Hematopoietic multipotent progenitor cell treated with erythropoietin and hydrocortisone succinate and interleukin-3 and kit ligand, for 4 days (in vitro differentiated cells): ENCODE data around the gene BTBD19.
"Not testable (repeated sequence)": the region's sequence is repeated elsewhere in the genome, so short reads cannot be mapped to it uniquely, and the experiment has no call there.

Experiments
- DNase-seq: peaks from one replicate; pipeline ENCODE4 v3.0.0-alpha.2; 2015

Gene BTBD19

GRCh38 chr1:44808063-44808937, at the start of gene BTBD19:
BTBD19 (plus strand) TSS chr1:44808523; CDS start chr1:44808821, 298 bp downstream.
- peak; percentile 85 for DNase-seq

GRCh38 chr1:44759077-44759476, 49.2 kb upstream of the BTBD19 start:
- no peak for DNase-seq

GRCh38 chr1:44760876-44761275, 47.4 kb upstream of the BTBD19 start:
- DNase-seq = no peak

- DNase-seq = not testable (repeated sequence)
Observed at GRCh38 chr1:44766421-44766820, 41.9 kb upstream of the BTBD19 start.

- DNase-seq = peak; percentile 98
Observed at GRCh38 chr1:44775078-44775929, 33.0 kb upstream of the BTBD19 start, which contains the start of gene RPS8. RPS8 (plus strand) TSS chr1:44775540; CDS start chr1:44775597, 57 bp downstream.

GRCh38 chr1:44775930-44776729, 32.2 kb upstream of the BTBD19 start:
- peak; percentile 68 for DNase-seq

- no peak for DNase-seq
Observed at GRCh38 chr1:44776730-44777068, 31.6 kb upstream of the BTBD19 start.

GRCh38 chr1:44777547-44777946, 30.8 kb upstream of the BTBD19 start:
- DNase-seq = no peak

- DNase-seq = peak; percentile 55
Observed at GRCh38 chr1:44777969-44778635, 30.2 kb upstream of the BTBD19 start.

GRCh38 chr1:44778705-44779576, 29.4 kb upstream of the BTBD19 start:
- DNase-seq = no peak

- no peak for DNase-seq
Observed at GRCh38 chr1:44780583-44781121, 27.7 kb upstream of the BTBD19 start.

- no peak for DNase-seq
Observed at GRCh38 chr1:44783697-44784093, 24.6 kb upstream of the BTBD19 start.

GRCh38 chr1:44784094-44785028, 24.0 kb upstream of the BTBD19 start:
- peak; percentile 67 for DNase-seq

GRCh38 chr1:44785029-44785380, 23.3 kb upstream of the BTBD19 start:
- DNase-seq = no peak

GRCh38 chr1:44785501-44786137, 22.7 kb upstream of the BTBD19 start:
- no peak for DNase-seq

- DNase-seq = peak; percentile 81
Observed at GRCh38 chr1:44786138-44786840, 22.0 kb upstream of the BTBD19 start.

- no peak for DNase-seq
Observed at GRCh38 chr1:44786841-44787426, 21.4 kb upstream of the BTBD19 start.

GRCh38 chr1:44787506-44787905, 20.8 kb upstream of the BTBD19 start:
- no peak for DNase-seq
